ENCODE measurements around the gene HIC1. TPM values are rescaled to one million over a fixed set of nuclear protein-coding genes. Genes with fewer than 3 reads are reported as not detected.
A peak's percentile ranks its signal among the peaks of the same experiment; 100 is the strongest.

HIC1 gene
- total and polyA plus RNA-seq, 9 of the 15 experiments (the other 6 are each of a cell fraction or from before 2014, with no cell fraction given), result 0.01 to 2.5 (median 0.18) TPM

DNA sequence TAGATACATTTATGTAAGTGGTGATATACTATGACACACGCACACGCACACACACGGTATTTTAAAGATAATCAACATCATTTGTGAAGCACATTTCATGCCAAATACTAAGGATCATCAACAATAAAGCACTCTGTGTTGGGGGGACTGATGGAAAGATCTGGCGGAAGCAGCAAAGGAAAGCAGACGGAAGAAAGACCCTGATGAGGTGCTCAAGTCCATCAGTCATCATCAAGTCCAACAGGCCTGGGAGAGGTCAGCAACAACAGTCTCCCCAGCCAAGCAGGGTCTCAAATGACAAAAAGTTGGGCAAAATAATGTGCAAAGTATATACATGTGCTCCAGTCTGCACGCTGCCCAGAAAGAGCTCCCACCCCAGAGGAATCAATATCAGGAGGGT, 55.5 kb downstream of the HIC1 start:
- Histone ChIP-seq H3K4me1 (replicated peaks in 1 of 2; ENCODE audit: control insufficient read depth in 2 of 2, insufficient read depth in 2 of 2, low read length in 2 of 2) (no peaks in the 10 kb centered on the region; a peak in 1 of 5 replicates), H3K4me2 (ENCODE audit: insufficient read depth, low read length) (no peak overlapping the region), H3K9me3 (replicated peaks; ENCODE audit: control insufficient read depth, insufficient read depth, low read depth, low read length) (no peaks in the 10 kb centered on the region), H3K9ac (ENCODE audit: insufficient read depth in 1 of 2, low read depth in 2 of 2, low read length in 2 of 2) (no peak overlapping the region), H3K79me2 (ENCODE audit: control insufficient read depth, insufficient read depth, low read length) (no peaks in the 10 kb centered on the region), H3K36me3 (ENCODE audit: control insufficient read depth, insufficient read depth, low read length) (no peaks in the 10 kb centered on the region), H4K20me1 (replicated peaks; ENCODE audit: control insufficient read depth, insufficient read depth, low read length) (no peaks in the 10 kb centered on the region), H3K27ac (ENCODE audit: extremely low read depth, low read depth, low read length) (no peak overlapping the region), H2AFZ (ENCODE audit: low read depth, low read length) (no peak overlapping the region), H3K27me3 (ENCODE audit: control insufficient read depth in 2 of 2, insufficient read depth in 2 of 2, low read length in 2 of 2) (no peaks in the 10 kb centered on the region), H3K4me3 (no peak overlapping the region), H3K9me1 (ENCODE audit: control insufficient read depth, insufficient read depth, low read length) (no peaks in the 10 kb centered on the region)
- WGBS (ENCODE audit: insufficient coverage, low coverage, missing lambda C conversion rate), result 82% methylated on average over 5 of the region's 6 CpGs
- BruUV-seq (replicated peaks), result no TSS peak
- DNase-seq (ENCODE audit: extremely low read depth in 1 of 4, low spot score in 3 of 4) (no peak), FAIRE-seq (no peak), ATAC-seq (no peak)
- in situ Hi-C loops (cut with MboI) (no loop called here), intact Hi-C loops (cut with micrococcal nuclease) (no loop called here)
- ChIA-PET CTCF (ENCODE audit: low intra/inter-chr PET ratio) (no interaction called here), POLR2A (no interaction called here)
- TF ChIP-seq, protein P1, sequence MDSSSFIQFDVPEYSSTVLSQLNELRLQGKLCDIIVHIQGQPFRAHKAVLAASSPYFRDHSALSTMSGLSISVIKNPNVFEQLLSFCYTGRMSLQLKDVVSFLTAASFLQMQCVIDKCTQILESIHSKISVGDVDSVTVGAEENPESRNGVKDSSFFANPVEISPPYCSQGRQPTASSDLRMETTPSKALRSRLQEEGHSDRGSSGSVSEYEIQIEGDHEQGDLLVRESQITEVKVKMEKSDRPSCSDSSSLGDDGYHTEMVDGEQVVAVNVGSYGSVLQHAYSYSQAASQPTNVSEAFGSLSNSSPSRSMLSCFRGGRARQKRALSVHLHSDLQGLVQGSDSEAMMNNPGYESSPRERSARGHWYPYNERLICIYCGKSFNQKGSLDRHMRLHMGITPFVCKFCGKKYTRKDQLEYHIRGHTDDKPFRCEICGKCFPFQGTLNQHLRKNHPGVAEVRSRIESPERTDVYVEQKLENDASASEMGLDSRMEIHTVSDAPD (CRISPR knock-in tag; IDR thresholded peaks at IDR 0.05), result no peak

DNA sequence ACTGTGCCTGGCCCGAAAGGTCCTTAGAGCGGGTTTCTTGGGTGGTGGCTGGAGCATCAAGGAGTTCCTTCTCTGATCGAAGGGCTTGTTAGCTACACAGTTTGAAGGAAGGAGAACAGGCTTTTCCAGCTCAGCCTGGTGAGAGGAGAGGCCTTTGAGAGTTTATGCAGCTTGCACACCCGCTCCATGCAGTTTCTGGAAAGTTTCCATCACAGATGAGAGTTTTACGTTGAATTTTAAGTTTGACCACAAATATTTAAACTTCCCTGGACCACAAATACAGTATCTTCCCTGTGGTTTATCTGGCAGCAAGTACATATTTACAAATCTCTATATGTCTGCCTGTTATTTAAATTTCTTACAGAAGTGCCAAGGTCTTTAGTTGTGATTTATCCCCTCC, 56.8 kb downstream of the HIC1 start:
- no TSS peak for BruUV-seq (replicated peaks)
- ChIA-PET POLR2A (no interaction called here), CTCF (ENCODE audit: low intra/inter-chr PET ratio) (no interaction called here)
- FAIRE-seq (no peak), ATAC-seq (no peak), DNase-seq (ENCODE audit: extremely low read depth in 1 of 4, low spot score in 3 of 4) (no peak)
- Histone ChIP-seq H3K27ac (ENCODE audit: extremely low read depth, low read depth, low read length) (no peak overlapping the region), H2AFZ (ENCODE audit: low read depth, low read length) (no peak overlapping the region), H3K9ac (ENCODE audit: insufficient read depth in 1 of 2, low read depth in 2 of 2, low read length in 2 of 2) (no peak overlapping the region), H3K79me2 (ENCODE audit: control insufficient read depth, insufficient read depth, low read length) (no peaks in the 10 kb centered on the region), H3K9me3 (replicated peaks; ENCODE audit: control insufficient read depth, insufficient read depth, low read depth, low read length) (no peaks in the 10 kb centered on the region), H3K36me3 (ENCODE audit: control insufficient read depth, insufficient read depth, low read length) (no peaks in the 10 kb centered on the region), H3K27me3 (ENCODE audit: control insufficient read depth in 2 of 2, insufficient read depth in 2 of 2, low read length in 2 of 2) (no peaks in the 10 kb centered on the region), H3K4me3 (no peak overlapping the region), H3K4me2 (ENCODE audit: insufficient read depth, low read length) (no peak overlapping the region), H3K9me1 (ENCODE audit: control insufficient read depth, insufficient read depth, low read length) (no peaks in the 10 kb centered on the region), H3K4me1 (replicated peaks in 1 of 2; ENCODE audit: control insufficient read depth in 2 of 2, insufficient read depth in 2 of 2, low read length in 2 of 2) (no peaks in the 10 kb centered on the region; a peak in 1 of 5 replicates), H4K20me1 (replicated peaks; ENCODE audit: control insufficient read depth, insufficient read depth, low read length) (no peaks in the 10 kb centered on the region)
- TF ChIP-seq RCOR1 (IDR thresholded peaks at IDR 0.05; ENCODE audit: borderline replicate concordance in 1 of 2, low read depth in 2 of 2, low read length in 2 of 2) (no peak), MTF1 (CRISPR knock-in tag; IDR thresholded peaks at IDR 0.05; ENCODE audit: borderline replicate concordance) (no peak), ETS2 (tag; IDR thresholded peaks at IDR 0.05; ENCODE audit: borderline replicate concordance, poor library complexity, severe bottlenecking) (no peak)
- intact Hi-C loops (cut with micrococcal nuclease), result no loop called here
- in situ Hi-C loops (cut with MboI), result no loop called here
- 85% methylated on average over 3 of the region's 5 CpGs for WGBS (ENCODE audit: insufficient coverage, low coverage, missing lambda C conversion rate)

MicroRNAs within 50 kb of the gene (microRNA counts, 767-probe panel; counts per million panel counts)
- microRNA hsa-miR-132-3p, result 3,288 counts per million, percentile 72 among the panel's probes with 10 or more counts
- microRNA hsa-miR-212-3p, result 1,510 counts per million, percentile 37 among the panel's probes with 10 or more counts

Small RNA genes within 50 kb of the gene (microRNA-seq; reads per million reads assigned to microRNA genes)
- 87.2 reads per million, percentile 79 among the genes with 10 or more reads in this experiment for gene MIR132 (ENCODE audit: borderline microRNAs expressed)
- 15.1 reads per million, percentile 61 among the genes with 10 or more reads in this experiment for gene MIR212 (ENCODE audit: borderline microRNAs expressed)

Small RNA genes within 50 kb of the gene (small RNA-seq; reads per million reads assigned to genes)
- not detected for gene AC090617.6
- gene AC090617.9, result not detected
- 4.1 reads per million, percentile 91 among the genes with 10 or more reads in this experiment for gene MIR132
- 5.6 reads per million, percentile 93 among the genes with 10 or more reads in this experiment for gene MIR212
- gene OVCA2, result not detected

Other genes with a start within 250 kb of the HIC1 start
- gene SMYD4, start 225.2 kb upstream of the HIC1 start, total RNA-seq (2014; rRNA removed), result 5.2 and 5.4 TPM in 2 replicates
- 6.9 and 7.6 TPM in 2 replicates for gene SMYD4, start 225.2 kb upstream of the HIC1 start, total RNA-seq (2014; rRNA removed; fragmentation: Illumina TruSeq; extraction: Trizol)
- gene SMYD4, start 225.2 kb upstream of the HIC1 start, total RNA-seq (2015; rRNA removed; fragmentation: Illumina TruSeq; extraction: Trizol), result 6.9 and 7.2 TPM in 2 replicates
- 7.6 and 9.4 TPM in 2 replicates for gene SMYD4, start 225.2 kb upstream of the HIC1 start, total RNA-seq (2021)
- gene SMYD4, start 225.2 kb upstream of the HIC1 start, polyA plus RNA-seq (2011; rRNA removed), result 10.2 and 12.9 TPM in 2 replicates
- 6.2 and 6.7 TPM in 2 replicates for gene SMYD4, start 225.2 kb upstream of the HIC1 start, polyA plus RNA-seq (2014; fragmentation: Illumina TruSeq; extraction: Trizol)
- gene SMYD4, start 225.2 kb upstream of the HIC1 start, polyA plus RNA-seq (2014; fragmentation: Nextera tagmentation; extraction: Ambion mirVana), result 1 to 10 TPM; 1.3 to 1.6 TPM
- gene SMYD4, start 225.2 kb upstream of the HIC1 start, polyA plus RNA-seq (2014; rRNA removed), result 5.0 and 7.8 TPM in 2 replicates
- gene RPA1, start 225.1 kb upstream of the HIC1 start, total RNA-seq (2014; rRNA removed), result 42.0 and 49.1 TPM in 2 replicates
- 34.3 and 35.2 TPM in 2 replicates for gene RPA1, start 225.1 kb upstream of the HIC1 start, total RNA-seq (2014; rRNA removed; fragmentation: Illumina TruSeq; extraction: Trizol)
- 27.6 and 28.5 TPM in 2 replicates for gene RPA1, start 225.1 kb upstream of the HIC1 start, total RNA-seq (2015; rRNA removed; fragmentation: Illumina TruSeq; extraction: Trizol)
- 125 and 133 TPM in 2 replicates for gene RPA1, start 225.1 kb upstream of the HIC1 start, total RNA-seq (2021)
- 105 and 125 TPM in 2 replicates for gene RPA1, start 225.1 kb upstream of the HIC1 start, polyA plus RNA-seq (2011; rRNA removed)
- 53.9 and 56.0 TPM in 2 replicates for gene RPA1, start 225.1 kb upstream of the HIC1 start, polyA plus RNA-seq (2014; fragmentation: Illumina TruSeq; extraction: Trizol)
- gene RPA1, start 225.1 kb upstream of the HIC1 start, polyA plus RNA-seq (2014; fragmentation: Nextera tagmentation; extraction: Ambion mirVana), result 10 to 100 TPM; 25.2 to 40.4 TPM
- gene RPA1, start 225.1 kb upstream of the HIC1 start, polyA plus RNA-seq (2014; rRNA removed), result 47.4 and 48.7 TPM in 2 replicates
- 0.05 and 0.12 TPM in 2 replicates for gene RTN4RL1, start 29.8 kb upstream of the HIC1 start, total RNA-seq (2014; rRNA removed)
- gene RTN4RL1, start 29.8 kb upstream of the HIC1 start, total RNA-seq (2014; rRNA removed; fragmentation: Illumina TruSeq; extraction: Trizol), result not detected in 2 replicates
- gene RTN4RL1, start 29.8 kb upstream of the HIC1 start, total RNA-seq (2015; rRNA removed; fragmentation: Illumina TruSeq; extraction: Trizol), result 0.04 TPM in 2 replicates
- gene RTN4RL1, start 29.8 kb upstream of the HIC1 start, total RNA-seq (2021), result 0.04 and 0.07 TPM in 2 replicates
- gene RTN4RL1, start 29.8 kb upstream of the HIC1 start, polyA plus RNA-seq (2011; rRNA removed), result 0.06 and 0.58 TPM in 2 replicates
- not detected in 2 replicates for gene RTN4RL1, start 29.8 kb upstream of the HIC1 start, polyA plus RNA-seq (2014; fragmentation: Illumina TruSeq; extraction: Trizol)
- gene RTN4RL1, start 29.8 kb upstream of the HIC1 start, polyA plus RNA-seq (2014; fragmentation: Nextera tagmentation; extraction: Ambion mirVana), result not detected
- not detected in 2 replicates for gene RTN4RL1, start 29.8 kb upstream of the HIC1 start, polyA plus RNA-seq (2014; rRNA removed)
- 30.9 and 34.7 TPM in 2 replicates for gene DPH1, start 24.9 kb upstream of the HIC1 start, total RNA-seq (2014; rRNA removed)
- gene DPH1, start 24.9 kb upstream of the HIC1 start, total RNA-seq (2014; rRNA removed; fragmentation: Illumina TruSeq; extraction: Trizol), result 19.3 and 19.7 TPM in 2 replicates
- gene DPH1, start 24.9 kb upstream of the HIC1 start, total RNA-seq (2015; rRNA removed; fragmentation: Illumina TruSeq; extraction: Trizol), result 17.7 and 19.7 TPM in 2 replicates
- gene DPH1, start 24.9 kb upstream of the HIC1 start, total RNA-seq (2021), result 33.0 and 40.6 TPM in 2 replicates
- gene DPH1, start 24.9 kb upstream of the HIC1 start, polyA plus RNA-seq (2011; rRNA removed), result 20.2 and 39.1 TPM in 2 replicates
- gene DPH1, start 24.9 kb upstream of the HIC1 start, polyA plus RNA-seq (2014; fragmentation: Illumina TruSeq; extraction: Trizol), result 28.7 and 31.0 TPM in 2 replicates
- gene DPH1, start 24.9 kb upstream of the HIC1 start, polyA plus RNA-seq (2014; fragmentation: Nextera tagmentation; extraction: Ambion mirVana), result under 1 TPM; 0.42 to 0.94 TPM
- 30.1 and 30.5 TPM in 2 replicates for gene DPH1, start 24.9 kb upstream of the HIC1 start, polyA plus RNA-seq (2014; rRNA removed)
- gene OVCA2, start 13.1 kb upstream of the HIC1 start, total RNA-seq (2014; rRNA removed), result 21.6 and 23.7 TPM in 2 replicates
- gene OVCA2, start 13.1 kb upstream of the HIC1 start, total RNA-seq (2014; rRNA removed; fragmentation: Illumina TruSeq; extraction: Trizol), result 9.7 and 12.2 TPM in 2 replicates
- 12.2 and 14.1 TPM in 2 replicates for gene OVCA2, start 13.1 kb upstream of the HIC1 start, total RNA-seq (2015; rRNA removed; fragmentation: Illumina TruSeq; extraction: Trizol)
- gene OVCA2, start 13.1 kb upstream of the HIC1 start, total RNA-seq (2021), result 15.6 and 21.1 TPM in 2 replicates
- gene OVCA2, start 13.1 kb upstream of the HIC1 start, polyA plus RNA-seq (2011; rRNA removed), result 14.1 and 17.1 TPM in 2 replicates
- gene OVCA2, start 13.1 kb upstream of the HIC1 start, polyA plus RNA-seq (2014; fragmentation: Illumina TruSeq; extraction: Trizol), result 14.1 and 18.2 TPM in 2 replicates
- 1 to 10 TPM; 3.0 to 3.6 TPM for gene OVCA2, start 13.1 kb upstream of the HIC1 start, polyA plus RNA-seq (2014; fragmentation: Nextera tagmentation; extraction: Ambion mirVana)
- gene OVCA2, start 13.1 kb upstream of the HIC1 start, polyA plus RNA-seq (2014; rRNA removed), result 19.7 and 23.4 TPM in 2 replicates
- gene SMG6, start 248.7 kb downstream of the HIC1 start, total RNA-seq (2014; rRNA removed), result 6.9 and 7.3 TPM in 2 replicates
- gene SMG6, start 248.7 kb downstream of the HIC1 start, total RNA-seq (2014; rRNA removed; fragmentation: Illumina TruSeq; extraction: Trizol), result 5.7 and 6.1 TPM in 2 replicates
- 6.0 TPM in 2 replicates for gene SMG6, start 248.7 kb downstream of the HIC1 start, total RNA-seq (2015; rRNA removed; fragmentation: Illumina TruSeq; extraction: Trizol)
- 12.8 and 13.7 TPM in 2 replicates for gene SMG6, start 248.7 kb downstream of the HIC1 start, total RNA-seq (2021)
- gene SMG6, start 248.7 kb downstream of the HIC1 start, polyA plus RNA-seq (2011; rRNA removed), result 1.7 and 3.6 TPM in 2 replicates
- gene SMG6, start 248.7 kb downstream of the HIC1 start, polyA plus RNA-seq (2014; fragmentation: Illumina TruSeq; extraction: Trizol), result 13.9 TPM in 2 replicates
- gene SMG6, start 248.7 kb downstream of the HIC1 start, polyA plus RNA-seq (2014; fragmentation: Nextera tagmentation; extraction: Ambion mirVana), result under 1 TPM; 0.44 to 0.45 TPM
- gene SMG6, start 248.7 kb downstream of the HIC1 start, polyA plus RNA-seq (2014; rRNA removed), result 5.5 and 5.8 TPM in 2 replicates
- gene SRR, start 248.8 kb downstream of the HIC1 start, total RNA-seq (2014; rRNA removed), result 6.7 and 7.4 TPM in 2 replicates
- 3.7 and 5.0 TPM in 2 replicates for gene SRR, start 248.8 kb downstream of the HIC1 start, total RNA-seq (2014; rRNA removed; fragmentation: Illumina TruSeq; extraction: Trizol)
- gene SRR, start 248.8 kb downstream of the HIC1 start, total RNA-seq (2015; rRNA removed; fragmentation: Illumina TruSeq; extraction: Trizol), result 4.3 and 7.0 TPM in 2 replicates
- 8.1 and 9.9 TPM in 2 replicates for gene SRR, start 248.8 kb downstream of the HIC1 start, total RNA-seq (2021)
- gene SRR, start 248.8 kb downstream of the HIC1 start, polyA plus RNA-seq (2011; rRNA removed), result 19.4 and 19.5 TPM in 2 replicates
- 6.6 and 9.5 TPM in 2 replicates for gene SRR, start 248.8 kb downstream of the HIC1 start, polyA plus RNA-seq (2014; fragmentation: Illumina TruSeq; extraction: Trizol)
- 10 to 100 TPM; 10.0 to 14.7 TPM for gene SRR, start 248.8 kb downstream of the HIC1 start, polyA plus RNA-seq (2014; fragmentation: Nextera tagmentation; extraction: Ambion mirVana)
- gene SRR, start 248.8 kb downstream of the HIC1 start, polyA plus RNA-seq (2014; rRNA removed), result 4.9 and 7.9 TPM in 2 replicates

Data from K562 (cell line).